ENCODE data around the gene UBA7. TPM values are rescaled to one million over a fixed set of nuclear protein-coding genes. Genes with fewer than 3 reads are reported as not detected.

UBA7 gene
- total and polyA plus RNA-seq, 2 of the 13 experiments (the other 11 are each of a cell fraction or from before 2014, with no cell fraction given) = 9.5 to 16.5 TPM

DNA sequence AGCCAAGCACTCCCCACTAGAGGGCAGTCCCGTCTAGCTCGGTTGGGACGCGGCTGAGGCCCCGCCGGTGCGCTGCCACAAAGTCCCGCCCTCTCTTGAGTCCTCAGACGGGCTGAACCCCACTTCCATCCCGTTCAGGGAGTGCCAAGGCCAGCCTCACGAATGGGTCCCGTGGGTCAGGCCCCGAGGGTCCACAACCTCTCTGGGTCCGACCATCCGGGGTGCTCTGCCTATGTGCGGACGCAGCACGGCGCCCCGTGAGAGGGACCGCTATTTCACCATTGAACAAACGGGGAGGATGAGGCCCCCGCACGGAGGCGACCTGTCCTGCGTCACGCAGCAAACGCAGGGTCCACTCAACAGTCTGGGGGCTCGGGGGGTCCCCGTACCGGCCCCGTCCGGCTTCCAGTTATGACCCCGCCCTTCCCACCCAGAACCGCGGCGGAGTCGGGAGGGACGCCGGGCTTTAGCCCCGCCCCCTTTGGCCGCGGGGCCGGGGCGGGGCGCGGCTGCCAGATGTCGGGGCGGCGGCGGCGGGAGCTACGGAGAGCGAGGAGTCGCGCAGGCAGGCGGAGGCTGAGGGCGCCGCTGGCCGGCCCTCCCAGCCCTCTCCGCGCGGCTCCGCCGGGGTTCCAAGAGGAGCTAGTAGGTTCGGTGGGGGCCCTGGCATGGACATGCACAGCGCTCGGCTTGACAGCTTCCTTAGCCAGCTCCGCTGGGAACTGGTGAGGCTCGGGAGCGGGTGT, 10.9 kb downstream of the UBA7 start, which contains the start of gene INKA1 (continued):
- TF ChIP-seq, protein P1, sequence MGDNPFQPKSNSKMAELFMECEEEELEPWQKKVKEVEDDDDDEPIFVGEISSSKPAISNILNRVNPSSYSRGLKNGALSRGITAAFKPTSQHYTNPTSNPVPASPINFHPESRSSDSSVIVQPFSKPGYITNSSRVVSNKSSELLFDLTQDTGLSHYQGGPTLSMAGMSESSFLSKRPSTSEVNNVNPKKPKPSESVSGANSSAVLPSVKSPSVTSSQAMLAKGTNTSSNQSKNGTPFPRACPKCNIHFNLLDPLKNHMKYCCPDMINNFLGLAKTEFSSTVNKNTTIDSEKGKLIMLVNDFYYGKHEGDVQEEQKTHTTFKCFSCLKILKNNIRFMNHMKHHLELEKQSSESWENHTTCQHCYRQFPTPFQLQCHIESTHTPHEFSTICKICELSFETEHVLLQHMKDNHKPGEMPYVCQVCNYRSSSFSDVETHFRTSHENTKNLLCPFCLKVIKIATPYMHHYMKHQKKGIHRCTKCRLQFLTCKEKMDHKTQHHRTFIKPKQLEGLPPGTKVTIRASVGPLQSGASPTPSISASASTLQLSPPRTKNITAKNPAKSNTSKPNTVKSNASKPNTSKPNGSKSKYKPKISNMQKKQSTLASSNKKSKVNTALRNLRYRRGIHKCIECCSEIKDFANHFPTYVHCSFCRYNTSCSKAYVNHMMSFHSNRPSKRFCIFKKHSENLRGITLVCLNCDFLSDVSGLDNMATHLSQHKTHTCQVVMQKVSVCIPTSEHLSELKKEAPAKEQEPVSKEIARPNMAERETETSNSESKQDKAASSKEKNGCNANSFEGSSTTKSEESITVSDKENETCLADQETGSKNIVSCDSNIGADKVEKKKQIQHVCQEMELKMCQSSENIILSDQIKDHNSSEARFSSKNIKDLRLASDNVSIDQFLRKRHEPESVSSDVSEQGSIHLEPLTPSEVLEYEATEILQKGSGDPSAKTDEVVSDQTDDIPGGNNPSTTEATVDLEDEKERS (CRISPR knock-in tag; IDR thresholded peaks at IDR 0.05) = peak; percentile 70; the same call in 1 of the 2 replicates
- TF ChIP-seq, protein P2, sequence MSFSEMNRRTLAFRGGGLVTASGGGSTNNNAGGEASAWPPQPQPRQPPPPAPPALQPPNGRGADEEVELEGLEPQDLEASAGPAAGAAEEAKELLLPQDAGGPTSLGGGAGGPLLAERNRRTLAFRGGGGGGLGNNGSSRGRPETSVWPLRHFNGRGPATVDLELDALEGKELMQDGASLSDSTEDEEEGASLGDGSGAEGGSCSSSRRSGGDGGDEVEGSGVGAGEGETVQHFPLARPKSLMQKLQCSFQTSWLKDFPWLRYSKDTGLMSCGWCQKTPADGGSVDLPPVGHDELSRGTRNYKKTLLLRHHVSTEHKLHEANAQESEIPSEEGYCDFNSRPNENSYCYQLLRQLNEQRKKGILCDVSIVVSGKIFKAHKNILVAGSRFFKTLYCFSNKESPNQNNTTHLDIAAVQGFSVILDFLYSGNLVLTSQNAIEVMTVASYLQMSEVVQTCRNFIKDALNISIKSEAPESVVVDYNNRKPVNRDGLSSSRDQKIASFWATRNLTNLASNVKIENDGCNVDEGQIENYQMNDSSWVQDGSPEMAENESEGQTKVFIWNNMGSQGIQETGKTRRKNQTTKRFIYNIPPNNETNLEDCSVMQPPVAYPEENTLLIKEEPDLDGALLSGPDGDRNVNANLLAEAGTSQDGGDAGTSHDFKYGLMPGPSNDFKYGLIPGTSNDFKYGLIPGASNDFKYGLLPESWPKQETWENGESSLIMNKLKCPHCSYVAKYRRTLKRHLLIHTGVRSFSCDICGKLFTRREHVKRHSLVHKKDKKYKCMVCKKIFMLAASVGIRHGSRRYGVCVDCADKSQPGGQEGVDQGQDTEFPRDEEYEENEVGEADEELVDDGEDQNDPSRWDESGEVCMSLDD (CRISPR knock-in tag; IDR thresholded peaks at IDR 0.05; ENCODE audit: borderline replicate concordance) = peak; percentile 63
- TF ChIP-seq SMAD1 (CRISPR knock-in tag; IDR thresholded peaks at IDR 0.05; ENCODE audit: borderline replicate concordance, low read depth) = peak; percentile 97; the same call in 1 of the 2 replicates
- TF ChIP-seq, protein P3, sequence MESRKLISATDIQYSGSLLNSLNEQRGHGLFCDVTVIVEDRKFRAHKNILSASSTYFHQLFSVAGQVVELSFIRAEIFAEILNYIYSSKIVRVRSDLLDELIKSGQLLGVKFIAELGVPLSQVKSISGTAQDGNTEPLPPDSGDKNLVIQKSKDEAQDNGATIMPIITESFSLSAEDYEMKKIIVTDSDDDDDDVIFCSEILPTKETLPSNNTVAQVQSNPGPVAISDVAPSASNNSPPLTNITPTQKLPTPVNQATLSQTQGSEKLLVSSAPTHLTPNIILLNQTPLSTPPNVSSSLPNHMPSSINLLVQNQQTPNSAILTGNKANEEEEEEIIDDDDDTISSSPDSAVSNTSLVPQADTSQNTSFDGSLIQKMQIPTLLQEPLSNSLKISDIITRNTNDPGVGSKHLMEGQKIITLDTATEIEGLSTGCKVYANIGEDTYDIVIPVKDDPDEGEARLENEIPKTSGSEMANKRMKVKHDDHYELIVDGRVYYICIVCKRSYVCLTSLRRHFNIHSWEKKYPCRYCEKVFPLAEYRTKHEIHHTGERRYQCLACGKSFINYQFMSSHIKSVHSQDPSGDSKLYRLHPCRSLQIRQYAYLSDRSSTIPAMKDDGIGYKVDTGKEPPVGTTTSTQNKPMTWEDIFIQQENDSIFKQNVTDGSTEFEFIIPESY (CRISPR knock-in tag; IDR thresholded peaks at IDR 0.05) = peak; percentile 40; the same call in 1 of the 2 replicates
- no peak for TF ChIP-seq TEAD2 (CRISPR knock-in tag; IDR thresholded peaks at IDR 0.05)
- peak; percentile 59; the same call in 1 of the 2 replicates for TF ChIP-seq BCL6 (CRISPR knock-in tag; IDR thresholded peaks at IDR 0.05)
- no peak for TF ChIP-seq ZFP36L1 (CRISPR knock-in tag; IDR thresholded peaks at IDR 0.05)
- peak; percentile 67; the same call in 1 of the 2 replicates for TF ChIP-seq KMT2A (CRISPR knock-in tag; IDR thresholded peaks at IDR 0.05)
- TF ChIP-seq, protein P4, sequence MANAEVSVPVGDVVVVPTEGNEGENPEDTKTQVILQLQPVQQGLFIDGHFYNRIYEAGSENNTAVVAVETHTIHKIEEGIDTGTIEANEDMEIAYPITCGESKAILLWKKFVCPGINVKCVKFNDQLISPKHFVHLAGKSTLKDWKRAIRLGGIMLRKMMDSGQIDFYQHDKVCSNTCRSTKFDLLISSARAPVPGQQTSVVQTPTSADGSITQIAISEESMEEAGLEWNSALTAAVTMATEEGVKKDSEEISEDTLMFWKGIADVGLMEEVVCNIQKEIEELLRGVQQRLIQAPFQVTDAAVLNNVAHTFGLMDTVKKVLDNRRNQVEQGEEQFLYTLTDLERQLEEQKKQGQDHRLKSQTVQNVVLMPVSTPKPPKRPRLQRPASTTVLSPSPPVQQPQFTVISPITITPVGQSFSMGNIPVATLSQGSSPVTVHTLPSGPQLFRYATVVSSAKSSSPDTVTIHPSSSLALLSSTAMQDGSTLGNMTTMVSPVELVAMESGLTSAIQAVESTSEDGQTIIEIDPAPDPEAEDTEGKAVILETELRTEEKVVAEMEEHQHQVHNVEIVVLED (CRISPR knock-in tag; IDR thresholded peaks at IDR 0.05; ENCODE audit: borderline replicate concordance) = peak; percentile 43; the same call in 1 of the 2 replicates
- TF ChIP-seq, protein P5, sequence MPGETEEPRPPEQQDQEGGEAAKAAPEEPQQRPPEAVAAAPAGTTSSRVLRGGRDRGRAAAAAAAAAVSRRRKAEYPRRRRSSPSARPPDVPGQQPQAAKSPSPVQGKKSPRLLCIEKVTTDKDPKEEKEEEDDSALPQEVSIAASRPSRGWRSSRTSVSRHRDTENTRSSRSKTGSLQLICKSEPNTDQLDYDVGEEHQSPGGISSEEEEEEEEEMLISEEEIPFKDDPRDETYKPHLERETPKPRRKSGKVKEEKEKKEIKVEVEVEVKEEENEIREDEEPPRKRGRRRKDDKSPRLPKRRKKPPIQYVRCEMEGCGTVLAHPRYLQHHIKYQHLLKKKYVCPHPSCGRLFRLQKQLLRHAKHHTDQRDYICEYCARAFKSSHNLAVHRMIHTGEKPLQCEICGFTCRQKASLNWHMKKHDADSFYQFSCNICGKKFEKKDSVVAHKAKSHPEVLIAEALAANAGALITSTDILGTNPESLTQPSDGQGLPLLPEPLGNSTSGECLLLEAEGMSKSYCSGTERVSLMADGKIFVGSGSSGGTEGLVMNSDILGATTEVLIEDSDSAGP (CRISPR knock-in tag; IDR thresholded peaks at IDR 0.05; ENCODE audit: borderline replicate concordance) = peak; percentile 79; the same call in 1 of the 2 replicates
- TF ChIP-seq ZSCAN31 (CRISPR knock-in tag; IDR thresholded peaks at IDR 0.05; ENCODE audit: low read depth) = peak; percentile 63; the same call in 1 of the 2 replicates
- peak; percentile 49 for TF ChIP-seq ELF3 (CRISPR knock-in tag; IDR thresholded peaks at IDR 0.05)
- TF ChIP-seq, protein P6, sequence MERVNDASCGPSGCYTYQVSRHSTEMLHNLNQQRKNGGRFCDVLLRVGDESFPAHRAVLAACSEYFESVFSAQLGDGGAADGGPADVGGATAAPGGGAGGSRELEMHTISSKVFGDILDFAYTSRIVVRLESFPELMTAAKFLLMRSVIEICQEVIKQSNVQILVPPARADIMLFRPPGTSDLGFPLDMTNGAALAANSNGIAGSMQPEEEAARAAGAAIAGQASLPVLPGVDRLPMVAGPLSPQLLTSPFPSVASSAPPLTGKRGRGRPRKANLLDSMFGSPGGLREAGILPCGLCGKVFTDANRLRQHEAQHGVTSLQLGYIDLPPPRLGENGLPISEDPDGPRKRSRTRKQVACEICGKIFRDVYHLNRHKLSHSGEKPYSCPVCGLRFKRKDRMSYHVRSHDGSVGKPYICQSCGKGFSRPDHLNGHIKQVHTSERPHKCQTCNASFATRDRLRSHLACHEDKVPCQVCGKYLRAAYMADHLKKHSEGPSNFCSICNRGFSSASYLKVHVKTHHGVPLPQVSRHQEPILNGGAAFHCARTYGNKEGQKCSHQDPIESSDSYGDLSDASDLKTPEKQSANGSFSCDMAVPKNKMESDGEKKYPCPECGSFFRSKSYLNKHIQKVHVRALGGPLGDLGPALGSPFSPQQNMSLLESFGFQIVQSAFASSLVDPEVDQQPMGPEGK (CRISPR knock-in tag; IDR thresholded peaks at IDR 0.05) = peak; percentile 34; the same call in 1 of the 2 replicates

All from HepG2 (cell line).